GM21526 (cell line): Measurements from ENCODE around the gene SCARF1.

Source experiments
- ATAC-seq: cut with Tn5 transposase; IDR thresholded peaks from one replicate; pipeline ENCODE4 v1.9.1; 2021; ENCODE audit warnings: moderate library complexity; ENCODE audit not compliant: unreplicated experiment, low FRiP score

The SCARF1 gene

GRCh38 chr17:1605681-1606351 is 39.7 kb downstream of the SCARF1 start:
- no peak for ATAC-seq

- no peak for ATAC-seq
These were observed 40.6 kb downstream of the SCARF1 start for GRCh38 chr17:1604831-1605528.

- ATAC-seq: no peak
These were observed 44.0 kb downstream of the SCARF1 start for GRCh38 chr17:1601571-1601970.

- ATAC-seq: no peak
These were observed 47.0 kb downstream of the SCARF1 start for GRCh38 chr17:1598399-1599095.

- no peak for ATAC-seq
These were observed 47.6 kb downstream of the SCARF1 start for GRCh38 chr17:1597861-1598342.

GRCh38 chr17:1593630-1593931 is 52.0 kb downstream of the SCARF1 start:
- ATAC-seq: no peak

GRCh38 chr17:1592751-1593629 is 52.5 kb downstream of the SCARF1 start:
- ATAC-seq: no peak

- ATAC-seq: no peak
These were observed 54.0 kb downstream of the SCARF1 start for GRCh38 chr17:1591474-1592090.

GRCh38 chr17:1590747-1591473 is 54.6 kb downstream of the SCARF1 start:
- no peak for ATAC-seq

GRCh38 chr17:1590029-1590746 is 55.3 kb downstream of the SCARF1 start:
- no peak for ATAC-seq

- ATAC-seq: no peak
These were observed 56.5 kb downstream of the SCARF1 start for GRCh38 chr17:1588821-1589585.

- ATAC-seq: no peak
These were observed 61.4 kb downstream of the SCARF1 start for GRCh38 chr17:1584167-1584566.
